ENCODE results near the gene TSPAN13. TPM values are rescaled to one million over a fixed set of nuclear protein-coding genes. Genes with fewer than 3 reads are reported as not detected.

The TSPAN13 gene
- total and polyA plus RNA-seq, 2 donors (not counting 1 experiment from before 2014, with no cell fraction given): 2.5 to 2.8 TPM

- Histone ChIP-seq H2AFZ (ENCODE audit: low read length) (no peak overlapping the region), H4K20me1 (ENCODE audit: control insufficient read depth, extremely low read depth, insufficient read depth, low read length) (no peaks in the 10 kb centered on the region), H3K4me1 (ENCODE audit: control insufficient read depth, extremely low read depth, insufficient read depth, low read length) (no peaks in the 10 kb centered on the region), H3K27ac (ENCODE audit: insufficient read depth, low read length) (no peak overlapping the region), H3K36me3 (ENCODE audit: control insufficient read depth, insufficient read depth, low read length) (no peaks in the 10 kb centered on the region), H3K9ac (ENCODE audit: insufficient read depth, low read length) (no peak overlapping the region), H3K79me2 (ENCODE audit: control insufficient read depth, insufficient read depth, low read length) (no peaks in the 10 kb centered on the region), H3K9me3 (ENCODE audit: control insufficient read depth, insufficient read depth, low read depth, low read length) (no peaks in the 10 kb centered on the region), H3K4me2 (ENCODE audit: extremely low read depth, insufficient read depth, low read length) (no peak overlapping the region), H3K27me3 (ENCODE audit: control insufficient read depth, insufficient read depth, low read length) (no peaks in the 10 kb centered on the region), H3K4me3 (replicated peaks in 1 of 4; ENCODE audit: control extremely low read depth in 1 of 4, insufficient read depth in 1 of 4, low read depth in 3 of 4, low read length in 4 of 4) (no peak overlapping the region)
- no peak for DNase-seq (ENCODE audit: low read depth in 2 of 2)
- no peak for TF ChIP-seq EZH2 (IDR thresholded peaks at IDR 0.05; ENCODE audit: low read length, missing control alignments)
- TF ChIP-seq CTCF (conservative IDR thresholded peaks at IDR 0.05 in 1 of 2, IDR thresholded peaks at IDR 0.05 in 1 of 2; ENCODE audit: low read depth in 1 of 2, low read length in 2 of 2): no peak
Measured at GRCh38 chr7:16778476-16778875, 24.9 kb downstream of the TSPAN13 start.

- H3K4me2 ChIP-seq (ENCODE audit: extremely low read depth, insufficient read depth, low read length): no peak overlapping the region
- no peak overlapping the region for H3K27ac ChIP-seq (ENCODE audit: insufficient read depth, low read length)
- H3K9me3 ChIP-seq (ENCODE audit: control insufficient read depth, insufficient read depth, low read depth, low read length): no peaks in the 10 kb centered on the region
- H3K4me3 ChIP-seq (replicated peaks in 1 of 4; ENCODE audit: control extremely low read depth in 1 of 4, insufficient read depth in 1 of 4, low read depth in 3 of 4, low read length in 4 of 4): no peak overlapping the region
- no peaks in the 10 kb centered on the region for H4K20me1 ChIP-seq (ENCODE audit: control insufficient read depth, extremely low read depth, insufficient read depth, low read length)
- H3K36me3 ChIP-seq (ENCODE audit: control insufficient read depth, insufficient read depth, low read length): no peaks in the 10 kb centered on the region
- no peaks in the 10 kb centered on the region for H3K27me3 ChIP-seq (ENCODE audit: control insufficient read depth, insufficient read depth, low read length)
- TF ChIP-seq CTCF (conservative IDR thresholded peaks at IDR 0.05 in 1 of 2, IDR thresholded peaks at IDR 0.05 in 1 of 2; ENCODE audit: low read depth in 1 of 2, low read length in 2 of 2) (no peak), EZH2 (IDR thresholded peaks at IDR 0.05; ENCODE audit: low read length, missing control alignments) (no peak)
- H3K9ac ChIP-seq (ENCODE audit: insufficient read depth, low read length): no peak overlapping the region
- H3K4me1 ChIP-seq (ENCODE audit: control insufficient read depth, extremely low read depth, insufficient read depth, low read length): no peaks in the 10 kb centered on the region
- H3K79me2 ChIP-seq (ENCODE audit: control insufficient read depth, insufficient read depth, low read length): no peaks in the 10 kb centered on the region
- DNase-seq (ENCODE audit: low read depth in 2 of 2): no peak
- H2AFZ ChIP-seq (ENCODE audit: low read length): no peak overlapping the region
Measured at GRCh38 chr7:16779051-16779450, 25.5 kb downstream of the TSPAN13 start.

- Histone ChIP-seq H3K27ac (ENCODE audit: insufficient read depth, low read length) (no peak overlapping the region), H3K4me1 (ENCODE audit: control insufficient read depth, extremely low read depth, insufficient read depth, low read length) (no peaks in the 10 kb centered on the region), H3K9me3 (ENCODE audit: control insufficient read depth, insufficient read depth, low read depth, low read length) (no peaks in the 10 kb centered on the region), H3K9ac (ENCODE audit: insufficient read depth, low read length) (no peak overlapping the region), H3K79me2 (ENCODE audit: control insufficient read depth, insufficient read depth, low read length) (no peaks in the 10 kb centered on the region), H2AFZ (ENCODE audit: low read length) (no peak overlapping the region), H3K36me3 (ENCODE audit: control insufficient read depth, insufficient read depth, low read length) (no peaks in the 10 kb centered on the region), H3K4me2 (ENCODE audit: extremely low read depth, insufficient read depth, low read length) (no peak overlapping the region), H3K4me3 (replicated peaks in 1 of 4; ENCODE audit: control extremely low read depth in 1 of 4, insufficient read depth in 1 of 4, low read depth in 3 of 4, low read length in 4 of 4) (no peak overlapping the region), H3K27me3 (ENCODE audit: control insufficient read depth, insufficient read depth, low read length) (no peaks in the 10 kb centered on the region), H4K20me1 (ENCODE audit: control insufficient read depth, extremely low read depth, insufficient read depth, low read length) (no peaks in the 10 kb centered on the region)
- no peak for TF ChIP-seq EZH2 (IDR thresholded peaks at IDR 0.05; ENCODE audit: low read length, missing control alignments)
- TF ChIP-seq CTCF (conservative IDR thresholded peaks at IDR 0.05 in 1 of 2, IDR thresholded peaks at IDR 0.05 in 1 of 2; ENCODE audit: low read depth in 1 of 2, low read length in 2 of 2): no peak
- no peak for DNase-seq (ENCODE audit: low read depth in 2 of 2)
Measured at GRCh38 chr7:16780596-16780995, 27.0 kb downstream of the TSPAN13 start.
